Prostate gland (tissue), 2 donors: ENCODE data around the gene CTPS2.

Experiments used
- POLR2AphosphoS5 ChIP-seq: sonication (generic); formaldehyde crosslinking; IDR thresholded peaks from one replicate; pipeline ENCODE4 v1.6.1; 2017; ENCODE audit warnings: antibody characterized with exemption
- TF ChIP-seq, protein P1 (sequence below), 4 experiments: fragments of 200-600 bp in 2 of 4; fragments of 450-650 bp in 2 of 4; sonication (generic) in 2 of 4; IDR thresholded peaks; 1 replicate in 3 of 4; 2 replicates in 1 of 4; pipeline ENCODE4 v1.5.1; 2016 to 2019; ENCODE audit warnings: antibody characterized with exemption in 4 of 4, mild to moderate bottlenecking in 2 of 4, moderate library complexity in 2 of 4

DNA sequence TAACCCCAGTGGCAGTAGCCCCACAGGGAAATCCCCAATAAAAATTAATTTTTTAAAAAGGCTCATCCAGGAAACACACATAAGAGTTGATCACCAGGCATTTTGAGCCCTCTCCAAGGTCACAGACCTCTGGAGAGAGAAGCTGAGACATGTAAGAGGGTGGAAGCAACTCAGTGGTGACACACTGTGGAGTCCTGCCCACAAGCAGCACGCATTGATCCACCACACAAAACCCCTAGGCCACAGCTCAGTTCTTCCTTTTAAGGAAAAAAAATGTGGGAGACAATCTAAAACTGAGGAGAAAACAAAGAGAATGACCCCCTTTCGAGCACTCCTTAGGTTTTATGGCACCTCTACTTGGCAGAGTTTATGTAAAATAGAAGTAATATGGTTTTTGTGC, 134.3 kb downstream of the CTPS2 start:
- TF ChIP-seq, protein P1, sequence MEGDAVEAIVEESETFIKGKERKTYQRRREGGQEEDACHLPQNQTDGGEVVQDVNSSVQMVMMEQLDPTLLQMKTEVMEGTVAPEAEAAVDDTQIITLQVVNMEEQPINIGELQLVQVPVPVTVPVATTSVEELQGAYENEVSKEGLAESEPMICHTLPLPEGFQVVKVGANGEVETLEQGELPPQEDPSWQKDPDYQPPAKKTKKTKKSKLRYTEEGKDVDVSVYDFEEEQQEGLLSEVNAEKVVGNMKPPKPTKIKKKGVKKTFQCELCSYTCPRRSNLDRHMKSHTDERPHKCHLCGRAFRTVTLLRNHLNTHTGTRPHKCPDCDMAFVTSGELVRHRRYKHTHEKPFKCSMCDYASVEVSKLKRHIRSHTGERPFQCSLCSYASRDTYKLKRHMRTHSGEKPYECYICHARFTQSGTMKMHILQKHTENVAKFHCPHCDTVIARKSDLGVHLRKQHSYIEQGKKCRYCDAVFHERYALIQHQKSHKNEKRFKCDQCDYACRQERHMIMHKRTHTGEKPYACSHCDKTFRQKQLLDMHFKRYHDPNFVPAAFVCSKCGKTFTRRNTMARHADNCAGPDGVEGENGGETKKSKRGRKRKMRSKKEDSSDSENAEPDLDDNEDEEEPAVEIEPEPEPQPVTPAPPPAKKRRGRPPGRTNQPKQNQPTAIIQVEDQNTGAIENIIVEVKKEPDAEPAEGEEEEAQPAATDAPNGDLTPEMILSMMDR (IDR thresholded peaks at IDR 0.05) = no peak
- no peak for TF ChIP-seq POLR2AphosphoS5
